Melanocyte of skin (primary cell): ENCODE measurements around the gene COG3. TPM values are rescaled to one million over a fixed set of nuclear protein-coding genes. Genes with fewer than 3 reads are reported as not detected.

ENCODE experiments used
- small RNA-seq, 2 donors: library from RNA; depleted of rRNA; stranded (forward); fragments of <200 nt; gene quantifications; one replicate each; pipeline ENCODE3, GENCODE V24; 2012
- total RNA-seq, 2 donors: library from RNA; depleted of rRNA; stranded (reverse); fragments of >200 nt; gene quantifications; 2 replicates each; pipeline ENCODE4 v1.2.3, GENCODE V29; 2012

The COG3 gene, protein sequence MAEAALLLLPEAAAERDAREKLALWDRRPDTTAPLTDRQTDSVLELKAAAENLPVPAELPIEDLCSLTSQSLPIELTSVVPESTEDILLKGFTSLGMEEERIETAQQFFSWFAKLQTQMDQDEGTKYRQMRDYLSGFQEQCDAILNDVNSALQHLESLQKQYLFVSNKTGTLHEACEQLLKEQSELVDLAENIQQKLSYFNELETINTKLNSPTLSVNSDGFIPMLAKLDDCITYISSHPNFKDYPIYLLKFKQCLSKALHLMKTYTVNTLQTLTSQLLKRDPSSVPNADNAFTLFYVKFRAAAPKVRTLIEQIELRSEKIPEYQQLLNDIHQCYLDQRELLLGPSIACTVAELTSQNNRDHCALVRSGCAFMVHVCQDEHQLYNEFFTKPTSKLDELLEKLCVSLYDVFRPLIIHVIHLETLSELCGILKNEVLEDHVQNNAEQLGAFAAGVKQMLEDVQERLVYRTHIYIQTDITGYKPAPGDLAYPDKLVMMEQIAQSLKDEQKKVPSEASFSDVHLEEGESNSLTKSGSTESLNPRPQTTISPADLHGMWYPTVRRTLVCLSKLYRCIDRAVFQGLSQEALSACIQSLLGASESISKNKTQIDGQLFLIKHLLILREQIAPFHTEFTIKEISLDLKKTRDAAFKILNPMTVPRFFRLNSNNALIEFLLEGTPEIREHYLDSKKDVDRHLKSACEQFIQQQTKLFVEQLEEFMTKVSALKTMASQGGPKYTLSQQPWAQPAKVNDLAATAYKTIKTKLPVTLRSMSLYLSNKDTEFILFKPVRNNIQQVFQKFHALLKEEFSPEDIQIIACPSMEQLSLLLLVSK
- 10 to 100 TPM; 17.0 to 21.0 TPM for total RNA-seq

DNA sequence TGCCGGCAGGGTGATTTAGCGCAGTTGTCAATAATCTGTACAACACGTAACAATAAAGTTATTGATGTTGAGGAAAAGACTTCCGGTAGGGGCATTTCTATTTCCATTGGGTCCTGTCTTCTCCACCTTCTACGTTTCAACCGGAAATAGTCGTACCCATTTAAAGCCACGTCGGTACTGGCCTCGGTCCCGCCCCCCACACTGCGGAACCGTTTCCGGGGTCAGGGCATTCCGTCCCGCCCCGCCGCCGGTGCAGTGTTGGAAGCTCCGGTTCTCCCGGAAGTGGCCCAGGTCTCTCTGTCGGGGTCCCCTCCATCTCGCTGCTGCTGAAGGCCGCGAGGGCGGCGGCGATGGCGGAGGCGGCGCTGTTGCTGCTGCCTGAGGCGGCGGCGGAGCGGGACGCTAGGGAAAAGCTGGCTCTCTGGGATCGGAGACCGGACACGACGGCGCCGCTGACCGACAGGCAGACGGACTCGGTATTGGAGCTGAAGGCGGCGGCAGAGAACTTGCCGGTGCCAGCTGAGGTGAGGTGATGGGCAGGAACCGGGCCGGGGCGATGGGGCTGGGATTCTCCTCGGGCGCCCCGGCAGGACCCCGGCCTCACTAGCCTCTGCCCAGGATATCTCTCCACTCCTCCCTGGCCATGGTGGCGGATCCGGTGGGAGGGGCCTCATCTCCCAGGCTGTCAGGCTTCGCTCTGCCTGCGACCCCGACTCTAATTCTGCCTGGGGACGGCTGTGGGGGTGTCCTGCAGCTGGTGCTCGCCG lies at the start of gene COG3:
Gene COG3, plus strand, starts transcription at position 253 of the 767 bp plus-strand sequence. Its CDS starts 98 bp downstream, at position 351.

DNA sequence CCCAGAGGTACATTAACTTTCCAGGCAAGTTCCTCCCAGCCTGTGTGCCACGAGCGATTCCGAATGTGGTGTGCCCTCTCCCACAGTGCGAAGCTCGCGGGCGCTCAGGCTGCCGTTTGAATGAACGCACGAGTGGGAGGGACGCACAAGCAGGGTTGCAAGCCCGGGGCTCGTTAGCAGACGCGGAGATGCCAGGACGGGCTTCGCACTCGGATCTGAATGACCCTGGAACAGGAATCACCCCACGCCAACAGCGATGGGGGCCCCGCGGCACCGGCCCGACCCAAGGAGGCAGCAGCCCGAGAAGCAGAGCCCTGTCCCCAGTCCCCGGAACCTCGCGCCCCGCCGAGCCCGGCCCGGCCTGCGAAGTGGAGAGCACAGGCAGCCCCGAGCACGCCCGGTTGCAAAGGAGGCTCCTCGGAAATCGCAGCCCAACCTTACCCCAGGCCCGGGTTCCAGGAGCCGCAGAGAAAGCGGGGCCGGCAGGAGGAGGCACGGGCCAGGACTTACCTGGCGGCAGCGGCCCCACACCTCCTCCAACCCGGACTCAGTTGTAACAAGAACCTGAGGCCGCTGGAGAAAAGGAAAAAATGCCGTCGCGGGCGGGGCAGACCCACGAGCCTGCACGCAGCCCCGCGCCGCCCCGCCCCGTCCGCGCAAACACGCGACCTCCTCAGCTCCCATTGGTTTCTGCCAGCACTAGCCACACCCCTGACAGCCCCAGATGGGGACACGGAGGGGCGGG lies 46.8 kb upstream of the COG3 start, which contains the start of gene SLC25A30:
Gene SLC25A30, minus strand, starts transcription at position 584 of the 745 bp plus-strand sequence. CDS start 6,948 bp downstream, outside the sequence.

Small RNA genes lying within 50 kb of the gene (small RNA-seq; reads per million reads assigned to genes)
- 0 reads per million in 2 donors for gene RNA5SP27
- gene TIMM9P3, result 0 reads per million in 2 donors

Other genes starting within 250 kb of the COG3 start
- 1,000 to 10,000 TPM in 1 of 2 donors, 100 to 1,000 TPM in 1; 922 to 1,158 TPM for gene TPT1, start 123.8 kb upstream of the COG3 start, total RNA-seq
- gene SLC25A30, start 46.6 kb upstream of the COG3 start, total RNA-seq, result 10 to 100 TPM; 24.4 to 32.6 TPM
- gene ERICH6B, start 150.8 kb downstream of the COG3 start, total RNA-seq, result not detected
- gene CBY2, start 237.4 kb downstream of the COG3 start, total RNA-seq, result not detected